ENCODE data around the gene HPX. TPM values are rescaled to one million over a fixed set of nuclear protein-coding genes. Genes with fewer than 3 reads are reported as not detected.

The HPX gene, protein sequence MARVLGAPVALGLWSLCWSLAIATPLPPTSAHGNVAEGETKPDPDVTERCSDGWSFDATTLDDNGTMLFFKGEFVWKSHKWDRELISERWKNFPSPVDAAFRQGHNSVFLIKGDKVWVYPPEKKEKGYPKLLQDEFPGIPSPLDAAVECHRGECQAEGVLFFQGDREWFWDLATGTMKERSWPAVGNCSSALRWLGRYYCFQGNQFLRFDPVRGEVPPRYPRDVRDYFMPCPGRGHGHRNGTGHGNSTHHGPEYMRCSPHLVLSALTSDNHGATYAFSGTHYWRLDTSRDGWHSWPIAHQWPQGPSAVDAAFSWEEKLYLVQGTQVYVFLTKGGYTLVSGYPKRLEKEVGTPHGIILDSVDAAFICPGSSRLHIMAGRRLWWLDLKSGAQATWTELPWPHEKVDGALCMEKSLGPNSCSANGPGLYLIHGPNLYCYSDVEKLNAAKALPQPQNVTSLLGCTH
- total RNA-seq = not detected

DNA sequence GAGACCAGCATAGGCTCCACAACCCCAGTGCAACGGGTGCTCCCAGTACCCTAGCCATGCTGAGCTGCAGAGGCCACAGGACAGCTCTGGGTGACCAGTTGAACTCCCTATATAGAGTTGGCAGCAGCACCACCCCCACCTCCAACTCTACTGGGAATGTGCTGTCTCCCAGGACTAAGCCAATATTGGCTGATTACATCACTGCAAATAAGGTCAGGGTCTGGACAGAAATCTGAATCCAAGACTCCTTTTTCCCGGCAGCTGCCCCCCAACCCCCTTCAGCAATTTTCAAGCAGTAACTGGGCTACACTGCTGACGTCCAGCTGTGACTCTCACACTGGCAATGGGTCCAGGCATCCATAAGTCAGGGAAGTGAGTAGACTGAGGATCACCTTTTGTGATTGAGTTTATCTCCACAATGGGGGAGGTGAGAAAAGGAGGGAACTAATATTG lies at the start of gene HPX:
TSS of gene HPX (minus strand) at position 82 of the 453 bp plus-strand sequence. CDS start at position 58, 24 bp downstream.
- ChIA-PET POLR2A (no interaction called here), CTCF (interaction anchor here (12.5 kb wide), 1 partner anchor 66 kb away, joined by 195 read pairs; no protein-coding TSS in a partner anchor)

- CTCF ChIA-PET = interaction anchor here (0.8 to 1.5 kb wide), 2 partner anchors 17 to 46 kb away, joined by 3 read pairs; no protein-coding TSS in a partner anchor
- POLR2A ChIA-PET = interaction anchor here (0.6 kb wide), 1 partner anchor 10 kb away, joined by 3 read pairs; no protein-coding TSS in a partner anchor
These were observed 48.5 kb upstream of the HPX start for GRCh38 chr11:6489306-6489705.

- ChIA-PET CTCF (interaction anchor here (0.8 to 1.5 kb wide), 2 partner anchors 17 to 45 kb away, joined by 3 read pairs; no protein-coding TSS in a partner anchor), POLR2A (no interaction called here)
These were observed 48.0 kb upstream of the HPX start for GRCh38 chr11:6488821-6489220.

GRCh38 chr11:6488342-6488741 lies 47.6 kb upstream of the HPX start:
- POLR2A ChIA-PET = no interaction called here
- CTCF ChIA-PET = interaction anchor here (1.5 kb wide), 1 partner anchor 18 kb away, joined by 3 read pairs; no protein-coding TSS in a partner anchor

GRCh38 chr11:6486938-6487337 lies 46.2 kb upstream of the HPX start:
- ChIA-PET POLR2A (interaction anchor here (0.6 kb wide), 1 partner anchor 13 kb away, joined by 3 read pairs; no protein-coding TSS in a partner anchor), CTCF (no interaction called here)

GRCh38 chr11:6486256-6486655 lies 45.5 kb upstream of the HPX start:
- POLR2A ChIA-PET = interaction anchor here (0.6 kb wide), 1 partner anchor 12 kb away, joined by 3 read pairs; no protein-coding TSS in a partner anchor
- CTCF ChIA-PET = no interaction called here

- CTCF ChIA-PET = no interaction called here
- POLR2A ChIA-PET = no interaction called here
These were observed 44.9 kb upstream of the HPX start for GRCh38 chr11:6485661-6486060.

GRCh38 chr11:6483015-6483414 lies 42.2 kb upstream of the HPX start:
- POLR2A ChIA-PET = interaction anchor here (1.0 kb wide), 1 partner anchor 81 kb away, joined by 4 read pairs; no protein-coding TSS in a partner anchor
- CTCF ChIA-PET = interaction anchor here (1.1 to 1.6 kb wide), 2 partner anchors 14 to 17 kb away, joined by 3 read pairs; partner anchors contain the start of gene DNHD1

GRCh38 chr11:6482441-6482840 lies 41.7 kb upstream of the HPX start:
- CTCF ChIA-PET = interaction anchor here (1.0 to 1.7 kb wide), 5 partner anchors 15 to 103 kb away, joined by 3 to 5 read pairs (median 3); partner anchors contain the start of gene DNHD1
- POLR2A ChIA-PET = interaction anchor here (0.7 to 1.8 kb wide), 6 partner anchors 9 to 192 kb away, joined by 3 to 10 read pairs (median 4); partner anchors contain the start of genes APBB1, TPP1 and TRIM3

GRCh38 chr11:6481924-6482275 lies 41.1 kb upstream of the HPX start:
- POLR2A ChIA-PET = interaction anchor here (0.7 to 1.8 kb wide), 8 partner anchors 8 to 192 kb away, joined by 3 to 10 read pairs (median 4); partner anchors contain the start of genes APBB1, SMPD1, TPP1 and TRIM3
- CTCF ChIA-PET = interaction anchor here (1.0 to 1.7 kb wide), 5 partner anchors 15 to 103 kb away, joined by 3 to 5 read pairs (median 3); partner anchors contain the start of gene DNHD1

DNA sequence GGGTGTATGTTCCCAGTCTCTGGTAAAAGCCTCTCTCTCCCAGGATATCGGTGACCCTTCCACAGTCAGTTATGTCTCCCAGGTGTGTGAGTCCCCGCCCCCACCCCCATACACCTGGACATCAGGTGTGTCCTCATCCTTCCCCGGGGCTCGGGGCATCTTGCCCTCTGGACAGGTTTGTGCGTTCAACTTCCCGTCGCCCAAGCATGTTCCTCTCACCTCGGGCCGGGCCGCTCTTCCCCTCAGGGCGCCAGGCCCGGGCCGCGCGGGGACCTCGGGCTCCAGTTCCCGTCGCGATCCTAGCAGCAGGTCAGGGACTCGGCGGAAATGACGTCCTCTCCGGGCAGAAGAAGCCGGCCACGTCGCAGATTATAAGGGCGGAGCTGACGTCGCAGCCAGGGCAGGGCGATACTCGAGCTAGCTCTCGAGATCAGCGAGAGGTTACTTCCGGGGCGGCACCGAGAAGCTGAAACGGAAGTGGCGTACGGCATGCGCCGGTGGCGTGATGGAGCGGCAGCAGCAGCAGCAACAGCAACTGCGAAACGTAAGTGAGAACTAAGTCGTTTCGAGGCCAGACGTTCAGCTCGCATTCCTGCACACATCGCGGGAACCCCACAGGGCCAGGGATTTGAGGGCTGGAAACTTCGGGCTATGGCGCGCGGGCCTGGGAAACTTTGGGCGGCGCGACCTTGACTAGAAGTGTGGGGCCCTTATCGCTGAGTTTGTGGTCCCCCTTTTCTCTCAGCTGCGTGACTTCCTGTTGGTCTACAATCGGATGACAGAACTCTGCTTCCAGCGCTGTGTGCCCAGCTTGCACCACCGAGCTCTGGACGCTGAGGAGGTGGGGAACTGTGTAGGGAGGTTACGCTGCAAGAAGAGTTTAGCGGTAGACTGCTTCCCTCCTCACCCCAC lies 40.5 kb upstream of the HPX start, which contains the start of the genes ARFIP2 and TIMM10B:
TSS of gene ARFIP2 (minus strand) at position 320 of the 912 bp plus-strand sequence. CDS start 910 bp downstream, outside the sequence.
TSS of gene TIMM10B (plus strand) at position 490 of the 912 bp plus-strand sequence. CDS start at position 506, 16 bp downstream.
- POLR2A ChIA-PET = interaction anchor here (0.9 to 1.8 kb wide), 8 partner anchors 7 to 138 kb away, joined by 3 to 10 read pairs (median 6); partner anchors contain the start of genes APBB1, ILK, RRP8 and SMPD1

DNA sequence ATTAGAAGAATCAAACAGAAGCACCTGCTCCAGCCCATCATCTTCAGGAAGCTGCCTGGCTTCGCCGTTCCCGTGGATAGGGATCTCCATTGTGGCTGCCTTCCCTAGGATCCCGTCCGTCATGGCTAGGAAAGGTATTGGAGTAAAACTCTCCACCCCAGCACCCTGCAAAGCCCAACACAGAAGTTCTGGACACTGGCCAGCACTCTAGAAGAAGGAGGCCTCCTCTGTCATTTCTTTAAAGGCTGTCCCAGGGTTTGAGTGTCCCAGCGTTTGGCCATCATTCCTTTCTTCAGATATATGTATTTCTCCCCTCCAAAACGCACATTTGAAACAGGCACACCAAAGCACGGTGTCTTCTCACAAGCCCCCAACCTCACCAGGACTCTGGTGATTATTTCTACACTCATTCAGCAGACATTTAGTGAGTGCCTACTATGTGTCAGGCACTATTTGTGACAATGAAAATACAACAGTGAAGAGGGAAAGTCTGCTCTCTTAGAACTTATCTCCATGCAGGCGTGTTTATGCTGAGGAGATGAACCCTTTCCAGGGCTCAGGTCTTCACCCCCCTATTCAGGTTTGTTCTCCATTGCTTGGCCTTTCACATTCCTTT lies 39.6 kb upstream of the HPX start:
- POLR2A ChIA-PET = no interaction called here
- CTCF ChIA-PET = no interaction called here

More for the DNA sequence above, 40.5 kb upstream of the HPX start, which contains the start of the genes ARFIP2 and TIMM10B:
- CTCF ChIA-PET = interaction anchor here (1.0 to 1.7 kb wide), 4 partner anchors 19 to 102 kb away, joined by 3 to 5 read pairs (median 3); no protein-coding TSS in a partner anchor

DNA sequence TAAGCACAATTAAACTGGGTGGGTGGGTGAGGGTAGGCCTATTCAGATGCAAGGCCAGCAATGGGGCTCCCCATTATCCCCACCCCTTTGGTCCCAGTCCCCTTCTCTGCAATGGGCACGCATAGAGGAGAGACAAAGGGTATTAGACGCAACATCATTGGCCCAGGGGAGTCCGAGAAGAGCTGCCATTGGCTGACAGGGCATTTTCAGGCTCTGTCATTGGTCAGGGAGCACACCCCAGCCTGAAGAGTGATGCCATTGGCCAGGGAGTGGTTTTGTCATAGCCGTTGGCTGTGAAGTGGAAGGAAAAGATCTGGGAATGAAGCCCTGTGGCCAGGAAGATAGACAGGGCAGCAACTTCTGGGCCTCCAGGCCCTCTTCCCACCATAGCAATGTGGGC lies 35.8 kb upstream of the HPX start:
- POLR2A ChIA-PET = no interaction called here
- CTCF ChIA-PET = no interaction called here

- CTCF ChIA-PET = no interaction called here
- POLR2A ChIA-PET = no interaction called here
These were observed 35.1 kb upstream of the HPX start for GRCh38 chr11:6475936-6476335.

GRCh38 chr11:6474806-6475500 lies 34.2 kb upstream of the HPX start:
- POLR2A ChIA-PET = interaction anchor here (0.5 to 1.1 kb wide), 3 partner anchors 15 to 36 kb away, joined by 3 to 6 read pairs (median 6); no protein-coding TSS in a partner anchor
- CTCF ChIA-PET = interaction anchor here (0.5 to 2.2 kb wide), 3 partner anchors 96 to 255 kb away, joined by 3 to 5 read pairs (median 3); no protein-coding TSS in a partner anchor

- ChIA-PET CTCF (interaction anchor here (0.5 to 2.2 kb wide), 2 partner anchors 95 to 255 kb away, joined by 3 to 5 read pairs; no protein-coding TSS in a partner anchor), POLR2A (interaction anchor here (0.5 to 1.1 kb wide), 3 partner anchors 12 to 34 kb away, joined by 3 to 6 read pairs (median 6); no protein-coding TSS in a partner anchor)
These were observed 33.6 kb upstream of the HPX start for GRCh38 chr11:6474413-6474792.

Measured in activated CD8-positive, alpha-beta memory T cell treated with anti-CD3 and anti-CD28 coated beads for 36 hours (primary cell).